ENCODE measurements around the gene TRAPPC10.
A peak's percentile ranks its signal among the peaks of the same experiment; 100 is the strongest.

Gene TRAPPC10

GRCh38 chr21:44006017-44006619 is 6.0 kb upstream of the TRAPPC10 start:
- no peak for DNase-seq

GRCh38 chr21:44006656-44007055 is 5.5 kb upstream of the TRAPPC10 start:
- DNase-seq, result no peak

- no peak for DNase-seq
Observed at GRCh38 chr21:44010429-44010828, 1.7 kb upstream of the TRAPPC10 start.

- DNase-seq, result no peak
Observed at GRCh38 chr21:44011123-44011522, 986 bp upstream of the TRAPPC10 start.

GRCh38 chr21:44012474-44013379 is 618 bp downstream of the TRAPPC10 start:
- peak; percentile 41 to 73 for DNase-seq

GRCh38 chr21:44013380-44014088 is 1.4 kb downstream of the TRAPPC10 start:
- peak in 1 of 2 donors; percentile 20 for DNase-seq

GRCh38 chr21:44017601-44018000 is 5.5 kb downstream of the TRAPPC10 start:
- DNase-seq, result no peak

GRCh38 chr21:44018127-44018526 is 6.0 kb downstream of the TRAPPC10 start:
- DNase-seq, result no peak

GRCh38 chr21:44018813-44019567 is 6.9 kb downstream of the TRAPPC10 start:
- DNase-seq, result no peak

- DNase-seq, result no peak
Observed at GRCh38 chr21:44019568-44019958, 7.5 kb downstream of the TRAPPC10 start.

GRCh38 chr21:44020551-44020950 is 8.4 kb downstream of the TRAPPC10 start:
- no peak for DNase-seq

- DNase-seq, result no peak
Observed at GRCh38 chr21:44021064-44021463, 9.0 kb downstream of the TRAPPC10 start.

GRCh38 chr21:44024257-44024656 is 12.1 kb downstream of the TRAPPC10 start:
- DNase-seq, result no peak

- peak in 1 of 2 donors; percentile 6 for DNase-seq
Observed at GRCh38 chr21:44024887-44025353, 12.8 kb downstream of the TRAPPC10 start.

- no peak for DNase-seq
Observed at GRCh38 chr21:44027607-44028286, 15.6 kb downstream of the TRAPPC10 start.

GRCh38 chr21:44028287-44028659 is 16.2 kb downstream of the TRAPPC10 start:
- DNase-seq, result no peak

GRCh38 chr21:44029460-44030087 is 17.5 kb downstream of the TRAPPC10 start:
- DNase-seq, result no peak

GRCh38 chr21:44035244-44035643 is 23.1 kb downstream of the TRAPPC10 start:
- no peak for DNase-seq

- no peak for DNase-seq
Observed at GRCh38 chr21:44038063-44038462, 26.0 kb downstream of the TRAPPC10 start.

GRCh38 chr21:44039828-44040227 is 27.7 kb downstream of the TRAPPC10 start:
- no peak for DNase-seq

GRCh38 chr21:44043613-44044012 is 31.5 kb downstream of the TRAPPC10 start:
- no peak for DNase-seq

GRCh38 chr21:44046734-44047133 is 34.6 kb downstream of the TRAPPC10 start:
- no peak for DNase-seq
